NCI-H446 (cell line): Measurements from ENCODE around the gene KISS1.

ENCODE experiments used
- DNase-seq, 2 experiments: peaks; one replicate each; lab custom pipeline; 2025; lab: John Stamatoyannopoulos, UW

KISS1 gene

DNA sequence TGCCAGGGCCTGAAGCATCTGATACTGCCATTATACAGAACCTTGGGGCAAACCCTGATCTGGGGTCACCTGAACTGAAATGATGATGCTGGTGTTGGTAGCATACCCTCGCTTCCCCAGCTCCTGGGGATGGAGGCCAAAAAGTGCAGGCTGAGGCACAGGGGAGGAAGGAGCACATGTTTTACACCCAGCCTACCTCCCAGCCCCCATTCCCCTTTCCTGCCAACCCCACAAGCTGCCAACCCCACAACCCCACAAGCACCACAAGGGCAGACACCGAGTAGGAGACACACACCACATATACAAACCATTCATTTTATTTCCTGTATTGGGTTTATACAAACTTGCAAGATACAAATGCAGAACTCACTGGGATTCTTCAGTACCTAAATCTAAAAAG lies 22.3 kb upstream of the KISS1 start:
- DNase-seq = no peak

DNA sequence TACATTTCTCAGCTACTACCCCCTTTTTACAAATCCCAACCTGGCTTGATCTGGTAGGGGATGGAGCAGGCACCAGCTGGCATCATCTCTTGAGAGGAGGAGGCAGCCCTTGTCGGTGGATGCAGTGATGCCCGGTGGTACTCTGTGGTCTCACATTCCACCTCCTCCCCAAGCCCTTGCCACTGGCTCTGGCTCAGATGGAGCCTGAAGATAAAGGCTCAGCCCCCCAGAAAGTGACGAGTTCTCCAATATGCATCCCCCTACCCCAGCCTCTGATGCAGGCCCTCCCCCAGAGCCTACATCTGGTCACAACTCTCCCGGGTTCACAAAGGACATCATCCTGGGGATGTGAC lies 21.3 kb upstream of the KISS1 start:
- DNase-seq = no peak

DNA sequence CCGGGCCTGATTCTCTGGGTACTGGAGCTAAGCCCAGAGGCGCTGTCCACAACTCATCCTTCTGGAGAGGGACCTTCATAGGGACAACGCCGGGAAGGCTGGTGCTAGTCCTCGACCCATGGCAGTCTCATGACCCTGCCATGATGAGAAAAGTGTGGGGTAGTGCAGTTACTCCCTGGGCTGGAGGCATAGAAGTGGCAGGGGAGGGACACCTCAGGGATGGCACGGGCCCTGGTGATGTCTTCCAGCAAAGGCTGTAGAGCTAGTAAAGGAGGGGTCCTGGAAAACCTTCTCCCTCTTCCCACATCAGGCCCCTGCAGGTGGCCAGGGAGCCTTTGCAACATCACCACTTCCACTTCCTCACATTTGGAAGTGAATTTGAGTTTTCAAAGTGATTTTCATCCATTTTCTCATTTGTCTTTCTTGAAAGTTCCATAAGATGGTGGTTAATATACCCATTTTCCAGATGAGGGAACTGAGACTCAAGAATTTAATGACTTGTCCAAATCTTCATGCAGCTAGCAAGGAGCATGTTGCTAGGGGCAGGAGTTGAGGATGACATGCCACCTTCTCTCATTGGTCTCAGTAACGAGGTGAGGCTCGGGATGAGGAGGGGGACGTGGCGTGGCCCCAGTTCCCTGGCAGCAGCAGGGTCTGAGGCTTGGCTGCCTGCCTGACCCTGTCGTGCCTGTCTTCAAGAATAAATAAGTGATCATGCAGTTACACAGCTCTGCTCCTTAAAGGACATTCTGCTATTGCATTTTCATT lies 20.8 kb upstream of the KISS1 start:
- no peak for DNase-seq

DNA sequence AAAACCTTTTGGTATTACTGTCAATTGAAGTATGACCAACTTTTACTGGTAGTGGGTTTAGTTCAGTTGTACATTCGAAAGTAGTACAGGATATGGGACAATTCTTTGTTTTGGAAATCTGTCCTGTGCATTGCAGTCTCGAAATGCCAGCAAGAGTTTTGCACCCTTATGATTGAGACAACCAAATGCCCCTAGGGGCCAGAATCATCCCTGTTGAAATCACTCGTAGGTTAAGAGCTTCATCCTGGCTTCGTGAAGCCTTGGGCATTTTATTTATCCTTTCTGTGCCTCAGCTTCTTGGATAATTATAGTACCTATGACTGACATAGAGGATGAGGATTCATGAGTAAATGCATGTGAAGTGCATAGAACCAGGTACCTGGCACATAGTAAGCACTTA lies 19.9 kb upstream of the KISS1 start:
- DNase-seq = no peak

DNA sequence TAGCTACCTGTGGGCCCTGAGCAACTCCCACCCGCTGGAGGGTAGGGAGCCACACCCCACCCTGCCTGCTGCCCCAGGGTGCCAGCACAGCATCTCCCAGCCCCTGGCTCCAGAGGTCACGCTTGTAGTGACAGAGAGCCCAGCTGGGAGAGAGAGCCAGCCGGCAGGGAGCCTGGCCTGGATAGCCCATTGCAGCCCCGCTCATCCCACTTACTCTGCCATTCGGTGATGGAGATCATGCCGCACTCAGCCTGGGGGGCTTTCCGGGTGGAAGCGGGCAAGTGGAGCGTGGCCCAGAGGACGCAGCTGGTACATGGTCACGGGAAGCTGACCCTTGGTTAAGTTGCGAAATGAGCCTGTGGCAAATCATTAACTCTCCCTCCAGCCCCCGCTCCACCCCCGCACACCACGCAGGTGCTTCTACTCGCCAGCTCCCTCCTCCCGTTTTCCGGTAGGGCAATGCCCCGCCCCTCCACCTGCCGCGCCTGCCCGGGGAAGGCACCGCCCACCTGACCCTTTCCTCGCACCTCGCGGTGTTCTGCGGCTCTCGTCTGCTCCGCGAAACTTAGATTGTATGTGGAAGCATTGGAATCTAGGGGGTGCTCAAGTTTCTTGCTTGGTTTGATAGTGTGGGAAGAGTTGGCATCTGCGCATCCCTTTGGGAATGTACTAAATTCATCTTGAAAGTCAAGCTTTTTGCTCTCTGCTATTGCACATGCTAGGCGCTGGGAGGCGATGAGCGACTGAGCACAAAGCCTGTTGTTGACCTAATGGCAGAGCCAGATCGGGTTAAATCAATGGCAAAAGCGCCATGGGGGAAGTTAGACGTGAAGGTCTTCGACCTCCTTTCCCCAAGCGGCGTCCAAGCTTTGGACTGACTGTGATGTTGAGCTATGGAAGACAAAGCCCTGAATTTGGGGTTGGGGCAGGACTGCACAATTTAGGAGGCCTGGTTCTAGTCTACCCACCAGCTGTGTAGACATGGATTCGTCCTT lies 17.7 kb upstream of the KISS1 start, which contains the start of gene GOLT1A:
TSS of gene GOLT1A (minus strand) at position 321 of the 995 bp plus-strand sequence. CDS start at position 239, 82 bp downstream.
- no peak for DNase-seq

DNA sequence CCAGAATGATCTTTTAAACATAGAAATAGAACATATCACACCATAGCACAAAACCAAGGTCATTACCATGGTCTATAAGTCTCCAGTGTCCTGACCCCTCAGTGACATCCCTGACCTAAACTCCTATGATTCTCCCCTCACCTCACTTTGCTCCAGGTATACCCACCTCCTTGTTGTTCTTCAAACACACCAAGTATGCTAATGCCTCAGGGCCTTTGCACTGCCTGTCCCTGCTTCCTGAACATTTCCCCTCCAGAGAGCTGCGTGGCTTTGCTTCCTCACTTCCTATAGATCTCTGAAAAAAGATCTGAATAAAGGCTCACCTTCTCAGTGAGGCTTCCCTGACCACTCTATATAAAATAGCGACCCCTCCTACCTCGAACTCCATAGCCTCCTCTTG lies 16.4 kb upstream of the KISS1 start:
- DNase-seq = no peak

DNA sequence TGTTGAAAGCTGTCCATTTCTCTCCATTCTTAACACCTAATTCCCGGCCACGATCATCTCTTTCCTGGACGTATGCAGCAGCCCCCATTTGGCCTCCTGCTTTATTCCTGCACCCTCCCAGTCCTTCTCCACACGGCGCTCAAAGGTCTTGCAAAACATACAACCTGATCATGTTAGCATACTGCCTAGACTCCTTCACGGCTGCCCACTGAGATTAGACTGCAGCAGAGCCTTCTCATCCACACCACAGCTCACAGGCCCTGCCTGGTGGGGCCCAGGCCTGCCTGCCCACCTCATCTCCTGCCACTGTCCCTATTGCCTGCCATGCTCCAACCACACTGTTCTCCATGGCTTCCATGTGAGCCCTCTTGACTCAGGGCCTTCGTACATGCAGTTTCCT lies 14.8 kb upstream of the KISS1 start:
- DNase-seq = no peak

DNA sequence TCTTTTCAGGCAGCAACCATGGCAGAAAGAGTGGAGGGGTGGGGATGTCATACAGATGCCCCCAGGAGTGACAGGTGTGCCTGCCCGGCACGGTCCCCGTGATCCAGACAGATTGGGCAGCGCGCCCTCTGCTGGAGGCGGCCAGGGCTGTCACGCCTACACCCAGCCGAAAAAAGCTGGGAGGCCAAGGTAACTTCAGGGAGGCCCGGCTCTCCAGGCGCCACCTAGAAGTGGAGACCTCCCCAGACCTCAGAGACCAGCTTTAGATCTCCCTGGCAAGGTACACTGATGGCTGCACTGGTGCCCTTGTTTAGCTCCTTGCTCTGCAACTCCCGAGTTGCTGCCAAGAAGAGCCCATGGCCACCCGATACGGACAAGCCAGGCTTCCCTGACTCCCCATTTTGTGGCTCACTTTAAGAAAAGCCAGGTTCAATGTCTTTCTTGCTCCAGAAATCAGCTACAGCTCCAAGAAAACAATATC lies 10.9 kb upstream of the KISS1 start:
- DNase-seq = peak; percentile 18 to 55

DNA sequence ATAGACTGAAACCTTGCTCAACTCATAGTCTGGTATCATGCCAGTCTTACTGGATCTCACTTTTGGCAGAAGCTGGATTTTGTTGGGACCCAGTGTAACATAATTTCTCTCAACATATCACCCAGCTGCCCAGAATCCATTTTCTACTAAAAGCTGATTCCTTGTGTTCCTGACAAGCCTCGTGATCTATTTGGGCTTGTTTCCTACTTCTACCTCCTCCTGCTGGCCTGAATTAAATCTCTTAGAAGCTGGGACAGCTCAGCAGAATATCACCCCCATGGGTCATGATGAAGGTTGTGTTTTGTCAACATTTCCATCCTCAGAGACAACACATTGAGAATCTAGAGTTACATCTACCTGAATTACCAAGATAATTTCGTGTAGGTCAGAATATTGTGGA lies 9.8 kb upstream of the KISS1 start:
- DNase-seq = no peak

DNA sequence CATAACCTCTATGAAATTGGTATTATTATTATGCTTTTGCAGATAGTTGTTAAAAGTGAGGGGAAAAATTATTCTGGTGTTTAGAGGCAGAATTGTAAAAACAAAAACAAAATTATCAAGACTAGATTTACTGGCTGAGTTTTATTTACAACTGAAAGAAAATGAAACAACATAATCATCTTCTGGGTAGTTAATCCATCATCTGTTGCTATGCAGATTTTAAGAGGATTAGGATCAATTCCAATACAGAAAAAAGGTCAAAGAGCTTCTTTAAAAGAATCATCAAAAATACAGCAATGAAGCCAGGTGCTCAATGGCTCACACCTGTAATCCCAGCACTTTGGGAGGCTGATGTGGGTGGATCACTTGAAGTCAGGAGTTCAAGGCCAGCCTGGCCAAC lies 9.2 kb upstream of the KISS1 start:
- DNase-seq = no peak

DNA sequence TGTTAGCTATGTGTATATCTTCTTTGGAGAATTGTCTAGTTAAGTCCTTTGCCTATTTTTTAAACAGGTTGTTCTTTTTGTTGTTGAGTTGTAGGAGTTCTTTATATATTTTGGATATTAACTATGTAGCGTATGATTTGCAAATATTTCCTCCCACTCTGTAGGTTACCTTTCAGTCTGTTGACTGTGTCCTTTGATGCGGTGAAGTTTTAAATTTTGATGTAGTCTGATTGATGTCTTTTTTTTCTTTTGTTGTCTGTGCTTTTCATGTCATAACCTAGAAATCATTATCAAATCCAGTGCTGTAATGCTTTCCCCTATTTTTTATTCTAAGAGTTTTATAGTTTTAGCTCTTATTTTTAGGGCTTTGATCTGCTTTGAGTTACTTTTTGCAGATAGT lies 8.7 kb upstream of the KISS1 start:
- no peak for DNase-seq

DNA sequence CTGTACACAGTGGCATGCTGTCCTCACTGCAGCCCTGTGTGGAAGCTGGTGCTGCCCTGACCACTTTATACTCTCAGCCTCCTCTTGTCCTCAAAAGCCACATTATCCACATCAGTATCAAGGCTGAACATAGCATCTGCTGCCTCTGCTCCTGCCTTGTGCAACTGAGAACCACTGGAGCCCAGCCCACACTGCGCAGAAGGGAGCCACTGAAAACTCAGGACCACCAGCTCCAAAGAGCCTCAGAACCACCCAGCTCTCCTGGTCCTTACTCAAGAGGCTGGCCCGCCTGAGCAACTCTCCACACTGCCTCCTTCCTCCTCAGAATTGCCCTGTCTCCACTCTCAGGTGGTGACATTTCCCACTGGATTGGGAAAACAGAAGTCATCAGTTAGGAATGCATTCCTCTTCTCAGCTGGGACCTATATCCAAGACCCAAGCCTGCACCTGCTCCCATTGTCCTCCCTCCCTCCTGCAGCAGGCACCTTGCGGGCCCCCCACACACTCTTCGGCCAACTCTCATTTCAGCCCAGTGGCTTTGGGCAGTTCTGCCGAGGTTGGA lies 7.0 kb upstream of the KISS1 start:
- DNase-seq = no peak

DNA sequence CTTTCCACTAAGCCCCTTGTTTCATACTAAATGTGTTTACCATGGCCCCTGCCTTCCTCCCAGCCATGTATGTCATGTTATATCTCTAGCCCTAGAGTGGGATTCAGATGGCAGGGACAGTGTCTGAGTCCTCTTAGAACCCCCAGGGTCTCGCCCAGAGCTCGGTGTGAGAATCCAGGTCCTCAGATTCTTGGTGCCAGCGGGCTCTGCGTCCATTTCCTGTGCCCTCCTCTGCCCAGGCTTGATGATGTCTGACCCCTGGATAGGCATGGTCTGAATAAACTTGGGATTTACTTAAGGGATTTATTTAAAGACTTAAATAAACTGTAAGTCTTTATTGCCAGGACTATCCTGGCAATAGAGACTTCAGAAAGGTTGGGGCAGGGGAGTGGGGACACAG lies 6.2 kb upstream of the KISS1 start:
- DNase-seq = no peak

DNA sequence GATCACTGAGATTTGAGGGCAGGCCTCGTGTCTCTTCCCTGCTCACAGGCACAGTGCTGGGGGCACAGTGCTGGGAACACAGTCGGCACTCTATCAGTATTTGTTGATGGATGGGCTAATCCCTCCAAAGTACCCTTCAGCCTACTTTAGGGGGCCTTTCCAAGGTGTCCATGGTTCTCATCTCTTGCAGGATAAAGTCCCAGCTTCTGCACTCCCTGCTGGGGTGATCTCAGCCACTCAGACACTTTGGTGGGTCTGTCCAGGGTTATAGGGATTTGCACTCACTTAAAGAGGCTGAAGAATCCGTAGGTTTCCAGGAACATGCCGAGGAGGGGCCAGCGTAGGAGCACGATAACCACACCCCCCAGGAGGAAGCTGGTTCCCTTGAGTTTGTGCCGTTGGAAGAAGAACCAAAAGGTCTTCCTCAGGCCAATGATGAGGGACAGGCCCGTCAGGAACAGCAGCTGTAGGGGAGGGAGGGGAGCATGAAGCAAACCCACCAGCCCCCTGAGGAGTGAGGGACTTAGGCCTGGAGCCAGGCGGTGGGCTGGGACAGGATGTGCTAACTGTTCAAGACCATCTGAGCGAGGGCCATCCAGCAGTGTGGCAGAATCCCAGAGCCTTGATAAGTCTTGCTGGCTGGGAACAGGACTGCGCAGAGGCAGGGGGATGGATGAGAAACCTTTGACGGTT lies 5.2 kb upstream of the KISS1 start:
- no peak for DNase-seq

DNA sequence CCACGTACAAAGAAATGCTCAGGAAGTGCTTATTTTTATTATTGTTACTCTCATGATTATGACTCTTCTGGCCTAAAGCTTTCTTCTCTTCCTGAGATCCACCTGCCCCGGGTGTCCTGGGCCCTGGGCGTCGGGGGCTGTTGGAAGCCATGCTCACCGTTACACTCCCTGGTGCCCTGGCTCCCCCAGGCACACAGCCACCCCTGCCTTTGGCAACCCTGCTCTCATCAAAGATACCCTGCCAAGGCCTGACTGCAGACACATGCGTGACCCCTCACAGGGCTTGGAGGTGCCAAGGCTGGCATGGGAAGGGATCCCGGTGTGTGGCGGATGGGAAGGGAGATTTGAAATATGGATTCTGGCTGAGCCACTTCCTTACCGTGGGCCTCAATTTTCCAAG lies 3.3 kb upstream of the KISS1 start:
- DNase-seq = peak; percentile 45 to 72

DNA sequence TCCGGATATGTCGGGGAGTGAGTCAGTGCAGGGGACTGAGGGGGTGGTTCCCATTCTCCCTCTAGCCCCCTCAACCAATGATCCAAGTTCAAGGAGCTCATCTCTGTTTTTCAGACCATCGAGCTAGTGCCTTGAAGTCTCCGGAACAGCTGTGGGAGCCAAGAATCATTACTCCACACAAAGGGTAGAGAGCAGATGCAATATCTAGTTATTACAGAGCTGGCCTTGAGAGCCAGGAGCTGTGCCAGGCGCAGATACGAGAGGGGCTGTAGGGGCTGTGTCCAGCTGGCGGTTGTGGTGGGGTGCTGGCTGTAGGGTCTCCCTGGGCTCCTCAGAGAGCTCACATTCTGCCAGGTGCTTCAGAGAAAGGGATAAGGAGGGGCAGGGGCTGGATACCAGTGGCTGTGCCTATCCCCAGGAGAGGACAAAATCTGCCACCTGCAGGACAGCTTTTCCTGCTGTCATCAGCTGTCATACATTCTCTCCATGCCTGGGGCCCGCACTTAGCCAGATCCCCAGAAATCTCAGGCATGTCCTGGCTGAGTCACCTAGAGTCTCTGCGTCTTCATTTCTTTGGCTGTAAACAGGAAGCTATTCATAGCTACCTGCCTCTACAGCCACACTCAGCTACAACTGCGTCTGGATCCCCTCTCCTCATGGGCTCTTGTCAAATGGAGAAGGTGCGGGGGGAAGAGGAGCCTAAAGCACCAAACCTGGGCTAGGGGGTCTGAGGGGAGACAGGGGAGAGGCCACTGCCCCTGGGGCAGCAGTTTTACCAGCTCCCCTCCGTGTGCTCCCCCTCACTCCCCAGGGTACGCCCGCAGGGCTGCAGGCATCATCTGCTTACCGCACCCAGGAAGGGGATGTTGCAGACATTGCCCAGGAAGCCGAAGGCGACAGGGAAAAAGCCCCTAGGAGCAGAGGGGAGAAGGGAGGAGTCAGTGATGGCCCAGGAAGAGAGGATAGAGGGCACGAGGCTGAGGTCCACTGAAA lies 2.4 kb upstream of the KISS1 start:
- DNase-seq = peak; percentile 32 to 64

DNA sequence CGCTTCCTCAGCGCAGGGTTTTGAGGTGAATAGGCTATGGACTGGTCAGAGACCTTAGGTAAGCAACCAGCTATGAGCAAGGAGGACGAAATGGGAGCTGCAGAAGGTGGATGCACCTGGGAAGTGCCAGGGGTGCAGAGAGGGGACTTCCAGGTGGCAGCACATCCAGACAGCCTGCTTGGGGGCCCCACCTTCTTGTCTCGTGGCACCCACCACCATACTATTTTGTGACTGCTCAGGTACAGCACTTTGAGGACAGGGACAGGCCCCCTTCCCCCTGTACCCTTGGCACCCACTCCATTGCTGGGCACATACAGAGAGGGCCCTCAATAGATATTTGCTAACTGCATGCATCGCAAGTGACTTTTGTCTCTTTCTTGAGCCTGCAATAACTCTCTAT lies 777 bp upstream of the KISS1 start:
- DNase-seq = no peak

DNA sequence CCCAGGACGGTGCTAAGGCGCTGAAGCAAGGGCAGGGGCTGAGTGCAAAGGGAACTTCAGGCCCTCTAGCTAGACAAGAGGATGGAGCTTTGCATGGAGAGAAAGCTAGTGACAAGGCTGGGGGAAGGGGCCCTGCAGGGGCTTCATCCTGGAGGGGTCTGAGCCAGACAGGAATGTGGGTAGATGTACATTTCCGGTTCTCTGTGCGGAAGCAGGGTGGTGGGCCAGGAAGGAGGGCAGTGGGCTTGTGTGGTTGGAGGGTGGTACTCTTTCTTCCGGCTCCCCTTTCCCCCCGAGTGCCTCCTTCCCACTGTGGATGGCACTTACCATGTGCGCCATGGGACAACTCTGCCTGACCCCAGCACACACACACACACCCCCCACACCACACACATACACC lies 1.5 kb downstream of the KISS1 start:
- DNase-seq = no peak

DNA sequence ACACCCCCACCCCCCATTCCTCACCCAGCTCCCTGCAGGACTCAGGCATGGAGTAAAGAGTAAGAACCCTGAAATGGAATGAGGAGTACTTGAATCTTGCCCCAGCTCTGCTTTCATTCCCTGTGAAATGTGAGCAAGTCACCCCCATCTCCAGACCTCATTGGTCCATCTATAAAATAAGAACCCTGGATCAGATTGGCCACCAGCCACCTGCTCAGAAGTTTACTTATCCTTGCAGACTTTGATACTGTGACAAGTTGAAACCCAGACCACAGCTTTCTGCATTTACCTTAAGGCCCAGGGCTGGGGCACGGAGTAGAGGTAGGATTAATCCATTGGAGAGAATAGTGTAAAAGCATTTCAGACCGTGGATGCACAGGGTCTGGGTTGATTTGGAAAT lies 2.2 kb downstream of the KISS1 start:
- DNase-seq = no peak

DNA sequence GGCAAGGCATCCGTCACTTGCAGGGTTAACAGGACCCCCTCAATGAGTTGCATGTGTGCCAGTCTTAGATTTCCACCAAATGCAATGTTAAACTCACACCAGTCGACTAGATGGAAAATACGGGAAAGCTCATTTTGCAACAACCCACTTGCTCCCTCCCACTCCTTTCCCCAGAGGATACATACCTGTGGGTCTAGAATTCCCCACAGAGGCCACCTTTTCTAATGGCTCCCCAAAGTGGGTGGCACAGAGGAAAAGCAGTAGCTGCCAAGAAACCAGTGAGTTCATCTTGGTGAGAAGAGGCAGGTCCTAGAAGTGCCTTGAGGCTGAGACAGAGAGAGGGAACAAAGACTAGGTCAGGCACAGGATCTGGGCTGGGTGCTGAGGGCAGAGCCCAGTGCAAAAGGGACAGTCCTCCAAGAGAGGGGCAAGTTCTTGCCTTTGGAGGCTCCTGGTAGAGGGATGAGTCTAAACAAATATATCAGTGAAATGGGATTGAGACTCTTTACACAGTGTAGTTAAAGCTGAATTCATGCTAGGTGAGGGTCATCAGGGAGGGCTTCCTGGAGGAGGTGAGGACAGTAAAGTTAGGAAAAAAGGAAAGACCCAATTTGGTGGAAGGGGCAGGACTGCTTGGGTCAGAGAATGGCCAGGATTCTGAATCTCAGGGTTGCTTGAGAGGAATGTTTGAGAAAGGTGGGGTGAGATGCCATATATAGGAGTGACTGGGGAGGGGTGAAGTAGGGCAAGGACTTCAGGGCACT lies 3.5 kb downstream of the KISS1 start:
- no peak for DNase-seq
